OCI-LY7 (cell line): ENCODE data around the gene FBXO9.

ENCODE experiments used
- CTCF ChIP-seq: fragments of 200-600 bp; sonication (generic); conservative IDR thresholded peaks from 2 replicates; pipeline ENCODE4 v1.5.1; 2014; ENCODE audit warnings: mild to moderate bottlenecking, antibody characterized with exemption, low read length, moderate library complexity, mixed read lengths
- EZH2phosphoT487 ChIP-seq: fragments of 200-600 bp; sonication (generic); IDR thresholded peaks from 2 replicates; pipeline ENCODE4 v1.6.1; 2018; ENCODE audit warnings: low read depth, borderline replicate concordance, mild to moderate bottlenecking, mixed run types, antibody characterized with exemption, low read length, moderate library complexity, mixed read lengths

DNA sequence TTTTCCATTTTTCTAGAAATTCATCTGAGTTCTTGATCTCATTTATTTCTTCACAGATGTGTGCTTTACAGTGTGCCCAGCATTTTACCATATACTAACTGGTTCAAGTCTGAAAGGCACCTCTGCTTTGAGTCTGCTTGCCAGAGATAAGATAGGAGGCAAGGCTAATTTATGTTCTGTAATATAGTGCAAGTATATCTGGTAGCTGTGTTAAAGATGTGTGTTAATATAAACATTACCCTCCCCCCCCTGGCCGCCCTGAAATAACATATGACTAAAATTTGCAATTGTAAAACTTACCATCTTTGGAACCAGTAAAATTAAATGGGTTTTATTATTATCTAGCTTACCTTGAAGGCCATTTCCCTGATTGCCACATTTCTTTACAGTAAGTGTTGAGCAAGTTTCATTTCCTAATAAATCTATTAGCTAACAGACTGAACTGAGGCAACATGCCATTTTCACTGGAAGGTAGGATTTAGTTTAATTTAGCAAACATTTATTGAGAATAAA lies 2.7 kb downstream of the FBXO9 start:
- TF ChIP-seq CTCF (no peak), EZH2phosphoT487 (no peak)
